Trophoblast cell (in vitro differentiated cells and primary cell): Measurements from ENCODE around the gene DHX34.

Experiments used
- DNase-seq, 2 donors: peaks; one replicate each; pipeline ENCODE4 v3.0.0-alpha.2; 2016
- H2AFZ ChIP-seq: 2 replicates; pipeline ENCODE4 v1.6.1; 2013; ENCODE audit warnings: low read length, moderate library complexity, mild to moderate bottlenecking; ENCODE audit not compliant: insufficient read depth, poor library complexity
- H2AK5ac ChIP-seq: 2 replicates; pipeline ENCODE4 v1.6.1; 2013; ENCODE audit warnings: mild to moderate bottlenecking, low read length
- H2BK120ac ChIP-seq: 2 replicates; pipeline ENCODE4 v1.6.1; 2013; ENCODE audit warnings: low read length, mild to moderate bottlenecking, moderate library complexity; ENCODE audit not compliant: insufficient read depth, poor library complexity
- H2BK12ac ChIP-seq: 2 replicates; pipeline ENCODE4 v1.6.1; 2013; ENCODE audit warnings: mild to moderate bottlenecking, low read length, moderate library complexity
- H2BK5ac ChIP-seq: 2 replicates; pipeline ENCODE4 v1.6.1; 2013; ENCODE audit warnings: low read length, low read depth, moderate library complexity, mild to moderate bottlenecking; ENCODE audit not compliant: poor library complexity
- H3K14ac ChIP-seq: 2 replicates; pipeline ENCODE4 v1.6.1; 2013; ENCODE audit warnings: mild to moderate bottlenecking, low read length
- H3K18ac ChIP-seq: 2 replicates; pipeline ENCODE4 v1.6.1; 2013; ENCODE audit warnings: mild to moderate bottlenecking, low read length
- H3K23ac ChIP-seq: 2 replicates; pipeline ENCODE4 v1.6.1; 2013; ENCODE audit warnings: low read length
- H3K27ac ChIP-seq: 2 replicates; pipeline ENCODE4 v1.5.1; 2013; ENCODE audit warnings: low read depth, mild to moderate bottlenecking, inconsistent platforms, low read length, moderate library complexity
- H3K27me3 ChIP-seq: 2 replicates; pipeline ENCODE4 v1.6.1; 2013; ENCODE audit warnings: inconsistent platforms, mild to moderate bottlenecking, low read length, moderate library complexity; ENCODE audit not compliant: insufficient read depth
- H3K36me3 ChIP-seq, 2 experiments: 1 replicate in 1 of 2; 2 replicates in 1 of 2; pipeline ENCODE4 v1.6.1; 2013; ENCODE audit warnings: low read length in 2 of 2, mild to moderate bottlenecking in 2 of 2, moderate library complexity in 1 of 2; ENCODE audit not compliant: insufficient read depth in 2 of 2, control insufficient read depth in 1 of 2
- H3K4ac ChIP-seq: 2 replicates; pipeline ENCODE4 v1.6.1; 2013; ENCODE audit warnings: low read depth, mild to moderate bottlenecking, low read length, moderate library complexity
- H3K4me1 ChIP-seq, 2 experiments: 1 replicate in 1 of 2; 2 replicates in 1 of 2; pipeline ENCODE4 v1.6.1; 2013; ENCODE audit warnings: low read length in 2 of 2, mild to moderate bottlenecking in 2 of 2, moderate library complexity in 1 of 2; ENCODE audit not compliant: insufficient read depth in 2 of 2, control insufficient read depth in 1 of 2
- H3K4me2 ChIP-seq: 2 replicates; pipeline ENCODE4 v1.6.1; 2013; ENCODE audit warnings: inconsistent platforms, mild to moderate bottlenecking, low read length, moderate library complexity
- H3K4me3 ChIP-seq: 2 replicates; pipeline ENCODE4 v1.5.1; 2013; ENCODE audit warnings: mild to moderate bottlenecking, low read depth, low read length, inconsistent platforms
- H3K79me1 ChIP-seq: one replicate; pipeline ENCODE4 v1.6.1; 2013; ENCODE audit warnings: low read length
- H3K79me2 ChIP-seq: 2 replicates; pipeline ENCODE4 v1.6.1; 2013; ENCODE audit warnings: low read length, mild to moderate bottlenecking; ENCODE audit not compliant: control insufficient read depth, insufficient read depth, poor library complexity
- H3K9ac ChIP-seq: 2 replicates; pipeline ENCODE4 v1.6.1; 2013; ENCODE audit warnings: mild to moderate bottlenecking, low read length
- H3K9me3 ChIP-seq: 2 replicates; pipeline ENCODE4 v1.6.1; 2013; ENCODE audit warnings: low read depth, mild to moderate bottlenecking, control low read depth, inconsistent platforms, low read length; ENCODE audit not compliant: insufficient read depth
- H4K12ac ChIP-seq: 2 replicates; pipeline ENCODE4 v1.6.1; 2013; ENCODE audit warnings: low read depth, mild to moderate bottlenecking, low read length, moderate library complexity
- H4K8ac ChIP-seq: 2 replicates; pipeline ENCODE4 v1.6.1; 2013; ENCODE audit warnings: low read depth, mild to moderate bottlenecking, low read length, moderate library complexity
- H4K91ac ChIP-seq: one replicate; pipeline ENCODE4 v1.6.1; 2013; ENCODE audit warnings: low read depth, mild to moderate bottlenecking, low read length, moderate library complexity
- WGBS: extraction: QIAGEN DNeasy Blood & Tissue Kit; methylation state at CpG from one replicate; pipeline ENCODE4 v1.1.7; 2013; ENCODE audit warnings: missing lambda C conversion rate; ENCODE audit not compliant: insufficient read length, insufficient coverage; ENCODE audit errors: extremely low coverage; 5-methylcytosine and 5-hydroxymethylcytosine counted together

The DHX34 gene

DNA sequence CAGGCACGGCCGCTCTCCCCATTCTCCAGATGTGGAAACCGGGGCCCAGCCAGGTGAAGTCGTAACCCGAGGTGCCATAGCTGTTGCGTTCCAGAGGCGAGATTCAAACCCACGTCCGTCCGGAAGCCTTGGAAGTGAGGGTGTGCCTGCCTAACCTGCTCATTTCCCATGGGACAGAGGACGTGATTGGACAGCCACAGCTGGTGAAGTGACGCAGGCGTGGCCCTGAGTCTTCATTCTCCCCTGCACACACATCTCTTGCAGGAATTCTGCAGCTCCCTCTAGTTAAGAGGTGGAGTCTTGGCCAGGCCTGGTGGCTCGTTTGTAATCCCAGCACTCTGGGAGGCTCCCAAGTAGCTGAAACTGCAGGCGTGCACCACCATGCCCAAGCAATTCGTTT lies 53.4 kb downstream of the DHX34 start:
- Histone ChIP-seq H3K23ac (no peak overlapping the region), H3K9ac (no peak overlapping the region), H3K27me3 (peaks cover 6% of the 10 kb centered on the region), H3K36me3 (no peaks in the 10 kb centered on the region), H4K12ac (no peak overlapping the region), H2AK5ac (no peak overlapping the region), H3K79me2 (no peaks in the 10 kb centered on the region), H3K4me2 (no peak overlapping the region), H3K18ac (no peak overlapping the region), H2AFZ (no peak overlapping the region), H3K4ac (no peak overlapping the region), H3K27ac (no peak overlapping the region), H3K4me3 (no peak overlapping the region), H3K14ac (no peak overlapping the region), H4K91ac (no peak overlapping the region), H3K4me1 (peaks cover 0 to 3% of the 10 kb centered on the region in 2 experiments), H3K79me1 (no peaks in the 10 kb centered on the region), H4K8ac (no peak overlapping the region), H3K9me3 (peaks cover 2% of the 10 kb centered on the region), H2BK120ac (no peak overlapping the region), H2BK12ac (no peak overlapping the region), H2BK5ac (no peak overlapping the region)
- no peak for DNase-seq
- WGBS = no CpG with 5 or more reads among the region's 16 CpGs

DNA sequence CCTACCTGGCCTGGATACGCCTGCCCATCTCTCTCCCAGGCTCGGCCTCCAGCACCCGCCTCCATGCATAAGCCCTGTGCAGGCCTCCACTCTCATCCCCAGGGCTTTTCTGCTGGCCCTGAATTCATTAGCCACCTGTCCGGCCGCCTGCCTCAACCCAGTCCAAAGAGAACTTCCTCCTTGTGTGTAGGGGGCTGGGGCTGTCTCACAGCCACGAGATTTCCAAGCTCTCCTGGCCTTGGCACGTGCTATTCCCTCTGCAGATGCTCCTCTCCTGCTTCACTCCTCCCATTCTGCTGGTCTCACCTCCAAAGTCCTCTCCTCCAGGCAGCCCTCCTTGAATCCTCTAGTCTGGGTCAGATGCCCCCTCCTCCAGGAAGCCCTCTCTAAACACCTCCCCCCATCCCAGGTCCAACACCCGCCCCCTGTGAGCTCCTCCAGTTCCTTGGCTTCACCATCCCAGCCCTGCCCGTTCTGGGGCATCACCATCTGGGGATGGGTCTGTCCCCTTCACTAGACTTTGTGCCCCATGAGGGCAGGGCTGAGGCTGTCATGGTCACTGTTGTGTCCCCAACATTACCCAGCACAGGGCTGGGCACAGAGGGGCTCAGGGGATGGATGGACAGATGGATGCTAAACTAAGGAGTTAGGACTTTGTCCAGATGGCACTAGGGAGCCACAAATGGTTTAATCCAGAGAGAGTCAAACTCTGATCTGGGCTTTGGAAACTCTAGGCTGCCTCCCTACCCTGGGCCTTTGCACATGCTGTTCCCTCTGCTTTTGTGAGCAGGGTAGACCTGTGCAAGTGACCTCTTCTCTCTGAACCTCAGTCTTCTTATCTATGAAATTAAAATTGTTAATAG lies 55.5 kb downstream of the DHX34 start:
- no peak overlapping the region for H3K18ac ChIP-seq

GRCh38 chr19:47405197-47405550 lies 56.1 kb downstream of the DHX34 start:
- no CpG with 5 or more reads among the region's 4 CpGs for WGBS
- Histone ChIP-seq H4K91ac (no peak overlapping the region), H4K12ac (no peak overlapping the region), H3K27ac (no peak overlapping the region), H3K36me3 (no peaks in the 10 kb centered on the region), H3K23ac (no peak overlapping the region), H3K4ac (no peak overlapping the region), H3K79me2 (no peaks in the 10 kb centered on the region), H2AK5ac (no peak overlapping the region), H3K4me3 (no peak overlapping the region), H3K9me3 (peaks cover 6% of the 10 kb centered on the region), H3K79me1 (no peaks in the 10 kb centered on the region), H2AFZ (no peak overlapping the region), H3K14ac (no peak overlapping the region), H3K18ac (no peak overlapping the region), H2BK120ac (no peak overlapping the region), H3K27me3 (peaks cover 6% of the 10 kb centered on the region), H4K8ac (no peak overlapping the region), H3K9ac (no peak overlapping the region), H2BK12ac (no peak overlapping the region), H3K4me2 (no peak overlapping the region), H2BK5ac (no peak overlapping the region), H3K4me1 (peaks cover 0 to 3% of the 10 kb centered on the region in 2 experiments)
- no peak for DNase-seq

More for the DNA sequence above, 55.5 kb downstream of the DHX34 start:
- Histone ChIP-seq H2BK12ac (no peak overlapping the region), H3K4me1 (peaks cover 0 to 3% of the 10 kb centered on the region in 2 experiments), H3K23ac (no peak overlapping the region), H3K14ac (no peak overlapping the region), H3K27me3 (peaks cover 6% of the 10 kb centered on the region), H4K12ac (no peak overlapping the region), H3K9me3 (peaks cover 6% of the 10 kb centered on the region), H3K4me3 (no peak overlapping the region), H2BK5ac (no peak overlapping the region), H2BK120ac (no peak overlapping the region), H3K79me1 (no peaks in the 10 kb centered on the region), H3K4me2 (no peak overlapping the region), H3K27ac (no peak overlapping the region), H4K91ac (no peak overlapping the region), H3K79me2 (no peaks in the 10 kb centered on the region), H3K4ac (no peak overlapping the region), H3K36me3 (no peaks in the 10 kb centered on the region), H2AK5ac (no peak overlapping the region), H3K9ac (no peak overlapping the region), H4K8ac (no peak overlapping the region), H2AFZ (no peak overlapping the region)
- no peak for DNase-seq
- WGBS = no CpG with 5 or more reads among the region's 9 CpGs

DNA sequence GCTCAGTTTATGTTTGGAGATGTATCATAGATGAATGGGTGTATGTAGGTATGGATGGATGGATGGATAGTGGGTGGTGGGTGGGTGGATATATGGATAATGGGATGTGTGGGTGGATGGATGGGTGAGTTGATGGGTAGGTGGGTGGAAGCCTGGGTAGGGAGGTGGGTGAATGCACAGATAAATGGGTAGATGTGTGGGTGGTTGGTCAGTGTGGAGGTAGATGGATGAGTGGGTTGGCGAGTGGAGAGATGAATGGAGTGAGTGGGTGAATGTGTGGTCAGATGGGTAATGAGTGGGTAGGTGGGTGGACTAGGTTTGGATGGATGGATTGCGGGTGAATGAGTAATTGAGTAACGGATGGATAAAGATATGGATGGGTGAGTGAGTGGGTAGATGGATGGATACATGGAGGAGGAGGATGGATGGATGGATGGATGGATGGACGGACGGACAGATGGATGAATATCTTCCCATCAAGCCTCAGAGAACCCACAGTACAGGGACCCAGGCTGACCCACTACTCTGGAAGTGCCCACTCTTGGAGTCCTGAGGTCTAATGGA lies 56.8 kb downstream of the DHX34 start:
- Histone ChIP-seq H3K36me3 (no peaks in the 10 kb centered on the region), H3K4me3 (no peak overlapping the region), H3K27me3 (peaks cover 6% of the 10 kb centered on the region), H3K4me1 (peaks cover 0 to 3% of the 10 kb centered on the region in 2 experiments), H2BK5ac (no peak overlapping the region), H3K9me3 (peaks cover 6% of the 10 kb centered on the region), H3K4me2 (no peak overlapping the region), H2BK12ac (no peak overlapping the region), H3K4ac (no peak overlapping the region), H4K12ac (no peak overlapping the region), H3K27ac (no peak overlapping the region), H3K79me2 (no peaks in the 10 kb centered on the region), H3K14ac (no peak overlapping the region), H2AFZ (no peak overlapping the region), H4K8ac (no peak overlapping the region), H3K9ac (no peak overlapping the region), H3K79me1 (no peaks in the 10 kb centered on the region), H2AK5ac (no peak overlapping the region), H2BK120ac (no peak overlapping the region), H3K23ac (no peak overlapping the region), H3K18ac (no peak overlapping the region), H4K91ac (no peak overlapping the region)
- 100% methylated on average over 3 of the region's 5 CpGs for WGBS
- no peak for DNase-seq
